Trophoblast cell (in vitro differentiated cells and primary cell): ENCODE data around the gene HDAC9.
"Not testable (repeated sequence)": the region's sequence is repeated elsewhere in the genome, so short reads cannot be mapped to it uniquely, and the experiment has no call there.

Source experiments
- DNase-seq, 2 donors: peaks; one replicate each; pipeline ENCODE4 v3.0.0-alpha.2; 2016
- H2AFZ ChIP-seq: 2 replicates; pipeline ENCODE4 v1.6.1; 2013; ENCODE audit warnings: low read length, moderate library complexity, mild to moderate bottlenecking; ENCODE audit not compliant: insufficient read depth, poor library complexity
- H2AK5ac ChIP-seq: 2 replicates; pipeline ENCODE4 v1.6.1; 2013; ENCODE audit warnings: mild to moderate bottlenecking, low read length
- H2BK120ac ChIP-seq: 2 replicates; pipeline ENCODE4 v1.6.1; 2013; ENCODE audit warnings: low read length, mild to moderate bottlenecking, moderate library complexity; ENCODE audit not compliant: insufficient read depth, poor library complexity
- H2BK12ac ChIP-seq: 2 replicates; pipeline ENCODE4 v1.6.1; 2013; ENCODE audit warnings: mild to moderate bottlenecking, low read length, moderate library complexity
- H2BK5ac ChIP-seq: 2 replicates; pipeline ENCODE4 v1.6.1; 2013; ENCODE audit warnings: low read length, low read depth, moderate library complexity, mild to moderate bottlenecking; ENCODE audit not compliant: poor library complexity
- H3K14ac ChIP-seq: 2 replicates; pipeline ENCODE4 v1.6.1; 2013; ENCODE audit warnings: mild to moderate bottlenecking, low read length
- H3K18ac ChIP-seq: 2 replicates; pipeline ENCODE4 v1.6.1; 2013; ENCODE audit warnings: mild to moderate bottlenecking, low read length
- H3K23ac ChIP-seq: 2 replicates; pipeline ENCODE4 v1.6.1; 2013; ENCODE audit warnings: low read length
- H3K27ac ChIP-seq: 2 replicates; pipeline ENCODE4 v1.5.1; 2013; ENCODE audit warnings: low read depth, mild to moderate bottlenecking, inconsistent platforms, low read length, moderate library complexity
- H3K27me3 ChIP-seq: 2 replicates; pipeline ENCODE4 v1.6.1; 2013; ENCODE audit warnings: inconsistent platforms, mild to moderate bottlenecking, low read length, moderate library complexity; ENCODE audit not compliant: insufficient read depth
- H3K36me3 ChIP-seq, 2 experiments: 1 replicate in 1 of 2; 2 replicates in 1 of 2; pipeline ENCODE4 v1.6.1; 2013; ENCODE audit warnings: low read length in 2 of 2, mild to moderate bottlenecking in 2 of 2, moderate library complexity in 1 of 2; ENCODE audit not compliant: insufficient read depth in 2 of 2, control insufficient read depth in 1 of 2
- H3K4ac ChIP-seq: 2 replicates; pipeline ENCODE4 v1.6.1; 2013; ENCODE audit warnings: low read depth, mild to moderate bottlenecking, low read length, moderate library complexity
- H3K4me1 ChIP-seq, 2 experiments: 1 replicate in 1 of 2; 2 replicates in 1 of 2; pipeline ENCODE4 v1.6.1; 2013; ENCODE audit warnings: low read length in 2 of 2, mild to moderate bottlenecking in 2 of 2, moderate library complexity in 1 of 2; ENCODE audit not compliant: insufficient read depth in 2 of 2, control insufficient read depth in 1 of 2
- H3K4me2 ChIP-seq: 2 replicates; pipeline ENCODE4 v1.6.1; 2013; ENCODE audit warnings: inconsistent platforms, mild to moderate bottlenecking, low read length, moderate library complexity
- H3K4me3 ChIP-seq: 2 replicates; pipeline ENCODE4 v1.5.1; 2013; ENCODE audit warnings: mild to moderate bottlenecking, low read depth, low read length, inconsistent platforms
- H3K79me1 ChIP-seq: one replicate; pipeline ENCODE4 v1.6.1; 2013; ENCODE audit warnings: low read length
- H3K79me2 ChIP-seq: 2 replicates; pipeline ENCODE4 v1.6.1; 2013; ENCODE audit warnings: low read length, mild to moderate bottlenecking; ENCODE audit not compliant: control insufficient read depth, insufficient read depth, poor library complexity
- H3K9ac ChIP-seq: 2 replicates; pipeline ENCODE4 v1.6.1; 2013; ENCODE audit warnings: mild to moderate bottlenecking, low read length
- H3K9me3 ChIP-seq: 2 replicates; pipeline ENCODE4 v1.6.1; 2013; ENCODE audit warnings: low read depth, mild to moderate bottlenecking, control low read depth, inconsistent platforms, low read length; ENCODE audit not compliant: insufficient read depth
- H4K12ac ChIP-seq: 2 replicates; pipeline ENCODE4 v1.6.1; 2013; ENCODE audit warnings: low read depth, mild to moderate bottlenecking, low read length, moderate library complexity
- H4K8ac ChIP-seq: 2 replicates; pipeline ENCODE4 v1.6.1; 2013; ENCODE audit warnings: low read depth, mild to moderate bottlenecking, low read length, moderate library complexity
- H4K91ac ChIP-seq: one replicate; pipeline ENCODE4 v1.6.1; 2013; ENCODE audit warnings: low read depth, mild to moderate bottlenecking, low read length, moderate library complexity
- WGBS: extraction: QIAGEN DNeasy Blood & Tissue Kit; methylation state at CpG from one replicate; pipeline ENCODE4 v1.1.7; 2013; ENCODE audit warnings: missing lambda C conversion rate; ENCODE audit not compliant: insufficient read length, insufficient coverage; ENCODE audit errors: extremely low coverage; 5-methylcytosine and 5-hydroxymethylcytosine counted together

The HDAC9 gene

GRCh38 chr7:18976715-18977471, 481.3 kb downstream of the HDAC9 start:
- Histone ChIP-seq H3K79me2 (no peaks in the 10 kb centered on the region), H4K8ac (no peak overlapping the region), H3K9me3 (no peaks in the 10 kb centered on the region), H3K36me3 (no peaks in the 10 kb centered on the region), H4K91ac (no peak overlapping the region), H4K12ac (no peak overlapping the region), H2BK12ac (no peak overlapping the region), H3K27ac (no peak overlapping the region), H3K4ac (no peak overlapping the region), H2AK5ac (no peak overlapping the region), H3K9ac (no peak overlapping the region), H3K23ac (no peak overlapping the region), H3K4me1 (no peaks in the 10 kb centered on the region), H2BK120ac (no peak overlapping the region), H2AFZ (no peak overlapping the region), H2BK5ac (no peak overlapping the region), H3K18ac (no peak overlapping the region), H3K4me2 (no peak overlapping the region), H3K4me3 (no peak overlapping the region), H3K79me1 (no peaks in the 10 kb centered on the region), H3K27me3 (no peaks in the 10 kb centered on the region), H3K14ac (no peak overlapping the region)
- no peak for DNase-seq
- WGBS = no CpG with 5 or more reads among the region's 6 CpGs

DNA sequence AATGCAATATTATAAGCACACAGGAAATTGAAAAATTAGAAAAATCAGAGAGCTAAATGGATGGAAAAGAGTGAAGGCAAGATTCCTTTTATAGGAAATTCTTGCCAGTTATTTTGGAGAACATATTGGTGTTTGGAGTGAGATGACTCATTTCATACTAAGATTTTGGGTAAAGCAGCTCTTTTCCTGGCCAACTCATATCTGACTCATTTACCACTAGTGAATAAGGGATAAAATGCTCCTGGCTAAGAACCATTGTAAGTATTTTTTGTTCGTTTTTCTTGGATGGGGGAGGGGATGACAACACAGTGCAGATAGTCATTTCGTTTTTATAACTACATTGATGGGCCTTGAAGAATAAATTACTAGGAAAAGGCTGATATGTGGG, 482.6 kb downstream of the HDAC9 start:
- no peaks in the 10 kb centered on the region for H3K9me3 ChIP-seq
- H3K4me2 ChIP-seq = no peak overlapping the region
- no peaks in the 10 kb centered on the region for H3K27me3 ChIP-seq
- no peak for DNase-seq
- no peak overlapping the region for H3K27ac ChIP-seq
- no peak overlapping the region for H3K4ac ChIP-seq
- H3K4me1 ChIP-seq = no peaks in the 10 kb centered on the region
- H2AK5ac ChIP-seq = no peak overlapping the region
- H3K79me1 ChIP-seq = no peaks in the 10 kb centered on the region
- no peaks in the 10 kb centered on the region for H3K36me3 ChIP-seq
- no peak overlapping the region for H3K23ac ChIP-seq
- no peak overlapping the region for H2BK120ac ChIP-seq
- H2BK5ac ChIP-seq = no peak overlapping the region
- no peaks in the 10 kb centered on the region for H3K79me2 ChIP-seq
- H2BK12ac ChIP-seq = no peak overlapping the region
- no peak overlapping the region for H3K9ac ChIP-seq
- H4K8ac ChIP-seq = no peak overlapping the region
- WGBS = no CpG with 5 or more reads among the region's 2 CpGs
- H3K14ac ChIP-seq = no peak overlapping the region
- H3K18ac ChIP-seq = no peak overlapping the region
- no peak overlapping the region for H2AFZ ChIP-seq
- H4K91ac ChIP-seq = no peak overlapping the region
- no peak overlapping the region for H3K4me3 ChIP-seq
- H4K12ac ChIP-seq = no peak overlapping the region

- WGBS = no CpG with 5 or more reads among the region's 20 CpGs
- not testable (repeated sequence) for H2BK5ac ChIP-seq
Measured at GRCh38 chr7:18990700-18991099, 495.2 kb downstream of the HDAC9 start.

GRCh38 chr7:18993933-18994668, 498.6 kb downstream of the HDAC9 start:
- no CpG with 5 or more reads among the region's 3 CpGs for WGBS

More at GRCh38 chr7:18990700-18991099, 495.2 kb downstream of the HDAC9 start:
- not testable (repeated sequence) for H3K27me3 ChIP-seq, DNase-seq, H3K4me2 ChIP-seq, H3K79me2 ChIP-seq, H4K8ac ChIP-seq, H3K79me1 ChIP-seq, H3K23ac ChIP-seq, H3K18ac ChIP-seq, H3K9ac ChIP-seq, H4K91ac ChIP-seq, H3K27ac ChIP-seq, H2BK120ac ChIP-seq, H3K14ac ChIP-seq, H2BK12ac ChIP-seq, H4K12ac ChIP-seq, H2AFZ ChIP-seq, H3K4ac ChIP-seq, H3K9me3 ChIP-seq, H2AK5ac ChIP-seq, H3K36me3 ChIP-seq, H3K4me3 ChIP-seq, H3K4me1 ChIP-seq

More at GRCh38 chr7:18993933-18994668, 498.6 kb downstream of the HDAC9 start:
- H3K4me1 ChIP-seq = peaks cover 2% of the 10 kb centered on the region in 2 experiments
- H3K23ac ChIP-seq = no peak overlapping the region
- H4K91ac ChIP-seq = no peak overlapping the region
- no peak for DNase-seq
- no peak overlapping the region for H2AK5ac ChIP-seq
- no peak overlapping the region for H3K4ac ChIP-seq
- H3K27me3 ChIP-seq = no peaks in the 10 kb centered on the region
- no peak overlapping the region for H4K12ac ChIP-seq
- no peak overlapping the region for H2BK12ac ChIP-seq
- no peak overlapping the region for H3K27ac ChIP-seq
- no peak overlapping the region for H2BK5ac ChIP-seq
- H2BK120ac ChIP-seq = no peak overlapping the region
- H3K9ac ChIP-seq = no peak overlapping the region
- no peak overlapping the region for H3K4me3 ChIP-seq
- no peak overlapping the region for H4K8ac ChIP-seq
- no peak overlapping the region for H3K18ac ChIP-seq
- H3K14ac ChIP-seq = no peak overlapping the region
- no peak overlapping the region for H2AFZ ChIP-seq
- H3K9me3 ChIP-seq = no peaks in the 10 kb centered on the region
- no peak overlapping the region for H3K4me2 ChIP-seq
- H3K79me2 ChIP-seq = no peaks in the 10 kb centered on the region
- peaks cover 0 to 3% of the 10 kb centered on the region in 2 experiments for H3K36me3 ChIP-seq
- H3K79me1 ChIP-seq = peaks cover 2% of the 10 kb centered on the region
